Spleen (tissue), 11 donors: ENCODE data around the gene GSK3B. TPM values are rescaled to one million over a fixed set of nuclear protein-coding genes. Genes with fewer than 3 reads are reported as not detected.

Source experiments
- DNase-seq: peaks from one replicate; pipeline ENCODE4 v3.0.0-alpha.2; 2020
- H3K27ac ChIP-seq, 8 donors: fragments of 200-600 bp; sonication (generic) in 7 of 8; 1 replicate in 4 of 8; 2 replicates in 4 of 8; pipeline versions ENCODE4 v1.5.0 to v1.8.0; 2016 to 2021; ENCODE audit warnings: inconsistent platforms in 4 of 8, mild to moderate bottlenecking in 4 of 8, moderate library complexity in 1 of 8
- H3K27me3 ChIP-seq, 7 donors: fragments of 200-600 bp; sonication (generic) in 6 of 7; replicated peaks in 1 of 7; 1 replicate in 4 of 7; 2 replicates in 3 of 7; pipeline versions ENCODE4 v1.5.0 to v1.8.0; 2016 to 2021; ENCODE audit warnings: inconsistent platforms in 3 of 7, mild to moderate bottlenecking in 1 of 7
- H3K36me3 ChIP-seq, 6 donors: fragments of 200-600 bp; sonication (generic) in 5 of 6; 1 replicate in 4 of 6; 2 replicates in 2 of 6; pipeline versions ENCODE4 v1.5.0 to v1.8.0; 2016 to 2021; ENCODE audit warnings: inconsistent platforms in 2 of 6
- H3K4me1 ChIP-seq, 6 donors: fragments of 200-600 bp; sonication (generic) in 5 of 6; 1 replicate in 3 of 6; 2 replicates in 3 of 6; pipeline versions ENCODE4 v1.5.0 to v1.8.0; 2016 to 2021; ENCODE audit warnings: inconsistent platforms in 3 of 6
- H3K4me3 ChIP-seq, 8 donors: fragments of 200-600 bp; sonication (generic) in 7 of 8; 1 replicate in 4 of 8; 2 replicates in 4 of 8; pipeline versions ENCODE4 v1.5.0 to v1.8.0; 2016 to 2021; ENCODE audit warnings: inconsistent platforms in 4 of 8, mild to moderate bottlenecking in 4 of 8, moderate library complexity in 2 of 8
- H3K9me3 ChIP-seq, 8 donors: fragments of 200-600 bp; sonication (generic) in 7 of 8; 1 replicate in 4 of 8; 2 replicates in 4 of 8; pipeline versions ENCODE4 v1.5.0 to v1.8.0; 2016 to 2021; ENCODE audit warnings: inconsistent platforms in 4 of 8
- CTCF ChIP-seq, 11 experiments: fragments of 200-600 bp in 7 of 11; fragments of 450-650 bp in 4 of 11; sonication (generic) in 4 of 11; IDR thresholded peaks in 8 of 11; conservative IDR thresholded peaks in 3 of 11; 1 replicate in 7 of 11; 2 replicates in 4 of 11; pipeline versions ENCODE4 v1.4.0 to v1.8.0; 2016 to 2021; ENCODE audit warnings: antibody characterized with exemption in 11 of 11, inconsistent platforms in 4 of 11, mild to moderate bottlenecking in 1 of 11
- POLR2A ChIP-seq, 3 donors: fragments of 450-650 bp; IDR thresholded peaks; one replicate each; pipeline ENCODE4 v1.5.1; 2017; ENCODE audit warnings: antibody characterized with exemption in 3 of 3, mild to moderate bottlenecking in 1 of 3
- POLR2AphosphoS5 ChIP-seq, 3 donors: sonication (generic); formaldehyde crosslinking; IDR thresholded peaks; one replicate each; pipeline ENCODE4 v1.5.1; 2017; ENCODE audit warnings: antibody characterized with exemption in 3 of 3
- WGBS, 5 donors: extraction: QIAGEN DNeasy Blood & Tissue Kit in 3 of 5; methylation state at CpG; one replicate each; pipeline versions ENCODE4 v1.1.5 to v1.1.7; 2013 to 2018; 5-methylcytosine and 5-hydroxymethylcytosine counted together
- intact Hi-C: fragments of 100-400 bp; cut with DNase I; formaldehyde crosslinking; loops from one replicate; pipeline ENCODE4 v1.15.0; 2023; ENCODE audit warnings: low total_unique reads
- polyA plus RNA-seq, 3 donors: library from polyadenylated mRNA; stranded (reverse); fragments of 200-250 nt; gene quantifications; one replicate each; pipeline ENCODE4 v1.2.1, GENCODE V29; 2013
- small RNA-seq, 4 donors: library from RNA; depleted of rRNA; stranded (forward); fragments of <200 nt; gene quantifications; one replicate each; pipeline ENCODE3, GENCODE V24; 2016
- total RNA-seq, 7 donors: library from RNA; depleted of rRNA in 3 of 7; stranded (reverse); fragments of >200 nt in 3 of 7; fragmentation: NEBNext Ultra II Directional in 4 of 7; extraction: Animal tissue kit (Norgen Biotek cat#: 25700) in 4 of 7; gene quantifications; one replicate each; pipeline versions ENCODE4 v1.1.0 to v1.2.1, GENCODE V29; 2016 to 2021
- donor health status: healthy with polysubstance abuse.
- donor health status: DM: no; HTN: no; CAD: no; lungs with moderate emphysema.
- donor health status: DM: no; HTN: no; CAD: no.
- donor health status: Bipolar disorder and iron deficiency.
- donor health status: healthy.
- donor health status: DM: no; HTN: no; CAD: no.
- donor health status: DM: yes; HTN: yes; CAD: no.

GSK3B gene
- total and polyA plus RNA-seq, 10 donors: 4.7 to 62.2 (median 53.1) TPM

GRCh38 chr3:119778176-119778575 lies 316.1 kb downstream of the GSK3B start:
- H3K4me1 ChIP-seq: peaks cover 0 to 19% (median 0%) of the 10 kb centered on the region in 6 donors
- intact Hi-C loops: no loop called here
- TF ChIP-seq POLR2AphosphoS5 (IDR thresholded peaks at IDR 0.05): no peak
- no peak for TF ChIP-seq CTCF (IDR thresholded peaks at IDR 0.05 in 8 of 11, conservative IDR thresholded peaks at IDR 0.05 in 3 of 11)
- no peak for TF ChIP-seq POLR2A (IDR thresholded peaks at IDR 0.05)
- no peak overlapping the region for H3K4me3 ChIP-seq
- WGBS, 5 donors: 93 to 100% (median 97%) methylated on average over 1 of the region's 1 CpG
- no peak overlapping the region for H3K27ac ChIP-seq
- H3K36me3 ChIP-seq: no peaks in the 10 kb centered on the region
- H3K27me3 ChIP-seq: no peaks in the 10 kb centered on the region
- peaks cover 0 to 12% (median 8%) of the 10 kb centered on the region in 8 donors for H3K9me3 ChIP-seq
- DNase-seq: no peak

- H3K4me1 ChIP-seq: peaks cover 0 to 19% (median 0%) of the 10 kb centered on the region in 6 donors
- WGBS, 5 donors: 60 to 71% (median 65%) methylated on average over 1 of the region's 1 CpG
- TF ChIP-seq CTCF (IDR thresholded peaks at IDR 0.05 in 8 of 11, conservative IDR thresholded peaks at IDR 0.05 in 3 of 11): no peak
- TF ChIP-seq POLR2A (IDR thresholded peaks at IDR 0.05): no peak
- TF ChIP-seq POLR2AphosphoS5 (IDR thresholded peaks at IDR 0.05): no peak
- H3K27me3 ChIP-seq: no peaks in the 10 kb centered on the region
- intact Hi-C loops: no loop called here
- no peak overlapping the region for H3K4me3 ChIP-seq
- DNase-seq: no peak
- no peaks in the 10 kb centered on the region for H3K36me3 ChIP-seq
- no peak overlapping the region for H3K27ac ChIP-seq
- H3K9me3 ChIP-seq: peaks cover 0 to 12% (median 8%) of the 10 kb centered on the region in 8 donors
These were observed 317.9 kb downstream of the GSK3B start for GRCh38 chr3:119776304-119776703.

- no peak for DNase-seq
- H3K9me3 ChIP-seq: peaks cover 0 to 12% (median 8%) of the 10 kb centered on the region in 8 donors
- no peaks in the 10 kb centered on the region for H3K27me3 ChIP-seq
- no peak for TF ChIP-seq POLR2A (IDR thresholded peaks at IDR 0.05)
- no peak for TF ChIP-seq POLR2AphosphoS5 (IDR thresholded peaks at IDR 0.05)
- no peak for TF ChIP-seq CTCF (IDR thresholded peaks at IDR 0.05 in 8 of 11, conservative IDR thresholded peaks at IDR 0.05 in 3 of 11)
- peaks cover 0 to 7% (median 0%) of the 10 kb centered on the region in 6 donors for H3K4me1 ChIP-seq
- 25 to 45% (median 33%) methylated on average over 2 of the region's 2 CpGs for WGBS, 5 donors
- intact Hi-C loops: no loop called here
- no peaks in the 10 kb centered on the region for H3K36me3 ChIP-seq
- H3K27ac ChIP-seq: no peak overlapping the region
- H3K4me3 ChIP-seq: no peak overlapping the region
These were observed 319.8 kb downstream of the GSK3B start for GRCh38 chr3:119774444-119774843.

Small RNA genes within 50 kb of the gene (small RNA-seq; reads per million reads assigned to genes)
- gene RN7SL397P (0 reads per million in 4 donors), gene RN7SL762P (0 reads per million in 4 donors)

Other genes starting within 250 kb of the GSK3B start
- gene GPR156, start 190.8 kb upstream of the GSK3B start, total RNA-seq: under 1 TPM in 5 of 7 donors, not detected in 2; 0.13 to 0.41 (median 0.18) TPM
- under 1 TPM in 1 of 3 donors, not detected in 2; 0.03 TPM for gene GPR156, start 190.8 kb upstream of the GSK3B start, polyA plus RNA-seq